K562 (cell line): ENCODE measurements around the gene CSF1R. TPM values are rescaled to one million over a fixed set of nuclear protein-coding genes. Genes with fewer than 3 reads are reported as not detected.

Experiments
- BACH1 ChIP-seq: fragments of 200-800 bp; sonication (Bioruptor generic); IDR thresholded peaks from 2 replicates; pipeline ENCODE4 v1.6.1; 2016; ENCODE audit warnings: missing genetic modification characterization, missing compliant biosample characterization
- GABPA ChIP-seq: fragments of 200-800 bp; sonication (Bioruptor generic); conservative IDR thresholded peaks from 2 replicates; pipeline ENCODE4 v1.6.1; 2016; ENCODE audit warnings: low read depth, missing genetic modification characterization, missing compliant biosample characterization
- TFAM ChIP-seq: fragments of 250-450 bp; sonication (Bioruptor Pico); conservative IDR thresholded peaks from 2 replicates; pipeline ENCODE4 v1.5.0; 2021; ENCODE audit warnings: mild to moderate bottlenecking, moderate library complexity
- polyA plus RNA-seq, 8 experiments: library from polyadenylated mRNA; depleted of rRNA in 4 of 8; stranded (reverse) in 5 of 8; unstranded in 3 of 8; fragments of >200 nt; fragmentation: Nextera tagmentation in 2 of 8; fragmentation: Illumina TruSeq in 1 of 8; extraction: Ambion mirVana in 2 of 8; extraction: Trizol in 1 of 8; gene quantifications; 2 replicates each; pipeline versions ENCODE4 v1.2.1 to v1.2.3, GENCODE V29; 2011 to 2014; ENCODE audit warnings: inconsistent platforms in 1 of 8, missing spikeins in 1 of 8
- total RNA-seq, 7 experiments: library from RNA; depleted of rRNA in 6 of 7; stranded (reverse); fragments of >200 nt in 6 of 7; fragmentation: Illumina TruSeq in 2 of 7; extraction: Trizol in 2 of 7; gene quantifications; 2 replicates each; pipeline versions ENCODE4 v1.2.1 to v1.2.3, GENCODE V29; 2011 to 2021; ENCODE audit warnings: low replicate concordance in 1 of 7
- TF ChIP-seq, protein P1 (sequence below): fragments of 450-650 bp; IDR thresholded peaks from 2 replicates; pipeline ENCODE4 v1.6.1; 2016; ENCODE audit warnings: mild to moderate bottlenecking, moderate library complexity
- TF ChIP-seq, protein P2 (sequence below): fragments of 250-450 bp; sonication (Bioruptor Pico); IDR thresholded peaks from 2 replicates; pipeline ENCODE4 v1.6.1; 2021; ENCODE audit warnings: mild to moderate bottlenecking

Gene CSF1R
- total and polyA plus RNA-seq, 9 of the 15 experiments (the other 6 are each of a cell fraction or from before 2014, with no cell fraction given): 0.03 to 0.64 (median 0.20) TPM; not detected in 6

DNA sequence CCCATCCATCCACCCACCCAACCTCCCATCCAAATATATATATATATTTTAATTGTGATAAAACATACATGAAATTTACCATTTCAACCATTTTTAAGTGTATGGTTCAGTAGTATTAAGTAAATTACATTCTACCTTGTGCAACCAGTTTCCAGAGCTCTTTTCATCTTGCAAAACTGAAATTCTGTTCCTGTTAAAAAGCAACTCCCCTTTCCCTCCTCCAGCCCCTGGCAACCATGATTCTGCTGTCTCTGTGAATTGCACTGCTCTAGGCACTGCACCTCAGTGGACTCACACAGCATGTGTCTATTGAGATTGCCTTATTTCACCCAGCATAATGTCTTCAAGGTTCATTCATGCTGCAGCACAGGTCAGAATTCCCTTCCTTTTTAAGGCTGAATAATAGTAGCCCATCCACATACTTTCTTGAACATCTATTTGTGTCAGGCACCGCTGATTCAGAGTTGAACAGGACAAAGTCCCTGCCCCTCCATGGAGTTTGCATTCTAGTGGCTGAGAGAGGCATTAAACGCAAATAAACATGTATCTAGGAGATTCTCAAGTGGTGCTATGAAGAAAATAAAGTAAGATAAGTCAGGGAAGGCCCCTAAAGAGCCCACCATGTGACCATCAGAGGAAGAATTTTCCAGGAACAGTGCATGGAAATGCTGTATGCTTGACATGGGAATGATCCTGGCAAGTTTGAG is 24.0 kb downstream of the CSF1R start (continued):
- TF ChIP-seq, protein P1, sequence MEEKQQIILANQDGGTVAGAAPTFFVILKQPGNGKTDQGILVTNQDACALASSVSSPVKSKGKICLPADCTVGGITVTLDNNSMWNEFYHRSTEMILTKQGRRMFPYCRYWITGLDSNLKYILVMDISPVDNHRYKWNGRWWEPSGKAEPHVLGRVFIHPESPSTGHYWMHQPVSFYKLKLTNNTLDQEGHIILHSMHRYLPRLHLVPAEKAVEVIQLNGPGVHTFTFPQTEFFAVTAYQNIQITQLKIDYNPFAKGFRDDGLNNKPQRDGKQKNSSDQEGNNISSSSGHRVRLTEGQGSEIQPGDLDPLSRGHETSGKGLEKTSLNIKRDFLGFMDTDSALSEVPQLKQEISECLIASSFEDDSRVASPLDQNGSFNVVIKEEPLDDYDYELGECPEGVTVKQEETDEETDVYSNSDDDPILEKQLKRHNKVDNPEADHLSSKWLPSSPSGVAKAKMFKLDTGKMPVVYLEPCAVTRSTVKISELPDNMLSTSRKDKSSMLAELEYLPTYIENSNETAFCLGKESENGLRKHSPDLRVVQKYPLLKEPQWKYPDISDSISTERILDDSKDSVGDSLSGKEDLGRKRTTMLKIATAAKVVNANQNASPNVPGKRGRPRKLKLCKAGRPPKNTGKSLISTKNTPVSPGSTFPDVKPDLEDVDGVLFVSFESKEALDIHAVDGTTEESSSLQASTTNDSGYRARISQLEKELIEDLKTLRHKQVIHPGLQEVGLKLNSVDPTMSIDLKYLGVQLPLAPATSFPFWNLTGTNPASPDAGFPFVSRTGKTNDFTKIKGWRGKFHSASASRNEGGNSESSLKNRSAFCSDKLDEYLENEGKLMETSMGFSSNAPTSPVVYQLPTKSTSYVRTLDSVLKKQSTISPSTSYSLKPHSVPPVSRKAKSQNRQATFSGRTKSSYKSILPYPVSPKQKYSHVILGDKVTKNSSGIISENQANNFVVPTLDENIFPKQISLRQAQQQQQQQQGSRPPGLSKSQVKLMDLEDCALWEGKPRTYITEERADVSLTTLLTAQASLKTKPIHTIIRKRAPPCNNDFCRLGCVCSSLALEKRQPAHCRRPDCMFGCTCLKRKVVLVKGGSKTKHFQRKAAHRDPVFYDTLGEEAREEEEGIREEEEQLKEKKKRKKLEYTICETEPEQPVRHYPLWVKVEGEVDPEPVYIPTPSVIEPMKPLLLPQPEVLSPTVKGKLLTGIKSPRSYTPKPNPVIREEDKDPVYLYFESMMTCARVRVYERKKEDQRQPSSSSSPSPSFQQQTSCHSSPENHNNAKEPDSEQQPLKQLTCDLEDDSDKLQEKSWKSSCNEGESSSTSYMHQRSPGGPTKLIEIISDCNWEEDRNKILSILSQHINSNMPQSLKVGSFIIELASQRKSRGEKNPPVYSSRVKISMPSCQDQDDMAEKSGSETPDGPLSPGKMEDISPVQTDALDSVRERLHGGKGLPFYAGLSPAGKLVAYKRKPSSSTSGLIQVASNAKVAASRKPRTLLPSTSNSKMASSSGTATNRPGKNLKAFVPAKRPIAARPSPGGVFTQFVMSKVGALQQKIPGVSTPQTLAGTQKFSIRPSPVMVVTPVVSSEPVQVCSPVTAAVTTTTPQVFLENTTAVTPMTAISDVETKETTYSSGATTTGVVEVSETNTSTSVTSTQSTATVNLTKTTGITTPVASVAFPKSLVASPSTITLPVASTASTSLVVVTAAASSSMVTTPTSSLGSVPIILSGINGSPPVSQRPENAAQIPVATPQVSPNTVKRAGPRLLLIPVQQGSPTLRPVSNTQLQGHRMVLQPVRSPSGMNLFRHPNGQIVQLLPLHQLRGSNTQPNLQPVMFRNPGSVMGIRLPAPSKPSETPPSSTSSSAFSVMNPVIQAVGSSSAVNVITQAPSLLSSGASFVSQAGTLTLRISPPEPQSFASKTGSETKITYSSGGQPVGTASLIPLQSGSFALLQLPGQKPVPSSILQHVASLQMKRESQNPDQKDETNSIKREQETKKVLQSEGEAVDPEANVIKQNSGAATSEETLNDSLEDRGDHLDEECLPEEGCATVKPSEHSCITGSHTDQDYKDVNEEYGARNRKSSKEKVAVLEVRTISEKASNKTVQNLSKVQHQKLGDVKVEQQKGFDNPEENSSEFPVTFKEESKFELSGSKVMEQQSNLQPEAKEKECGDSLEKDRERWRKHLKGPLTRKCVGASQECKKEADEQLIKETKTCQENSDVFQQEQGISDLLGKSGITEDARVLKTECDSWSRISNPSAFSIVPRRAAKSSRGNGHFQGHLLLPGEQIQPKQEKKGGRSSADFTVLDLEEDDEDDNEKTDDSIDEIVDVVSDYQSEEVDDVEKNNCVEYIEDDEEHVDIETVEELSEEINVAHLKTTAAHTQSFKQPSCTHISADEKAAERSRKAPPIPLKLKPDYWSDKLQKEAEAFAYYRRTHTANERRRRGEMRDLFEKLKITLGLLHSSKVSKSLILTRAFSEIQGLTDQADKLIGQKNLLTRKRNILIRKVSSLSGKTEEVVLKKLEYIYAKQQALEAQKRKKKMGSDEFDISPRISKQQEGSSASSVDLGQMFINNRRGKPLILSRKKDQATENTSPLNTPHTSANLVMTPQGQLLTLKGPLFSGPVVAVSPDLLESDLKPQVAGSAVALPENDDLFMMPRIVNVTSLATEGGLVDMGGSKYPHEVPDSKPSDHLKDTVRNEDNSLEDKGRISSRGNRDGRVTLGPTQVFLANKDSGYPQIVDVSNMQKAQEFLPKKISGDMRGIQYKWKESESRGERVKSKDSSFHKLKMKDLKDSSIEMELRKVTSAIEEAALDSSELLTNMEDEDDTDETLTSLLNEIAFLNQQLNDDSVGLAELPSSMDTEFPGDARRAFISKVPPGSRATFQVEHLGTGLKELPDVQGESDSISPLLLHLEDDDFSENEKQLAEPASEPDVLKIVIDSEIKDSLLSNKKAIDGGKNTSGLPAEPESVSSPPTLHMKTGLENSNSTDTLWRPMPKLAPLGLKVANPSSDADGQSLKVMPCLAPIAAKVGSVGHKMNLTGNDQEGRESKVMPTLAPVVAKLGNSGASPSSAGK: no peak
- no peak for TF ChIP-seq BACH1 (tag)
- no peak for TF ChIP-seq TFAM (CRISPR knock-in tag)
- no peak for TF ChIP-seq GABPA
- TF ChIP-seq, protein P2, sequence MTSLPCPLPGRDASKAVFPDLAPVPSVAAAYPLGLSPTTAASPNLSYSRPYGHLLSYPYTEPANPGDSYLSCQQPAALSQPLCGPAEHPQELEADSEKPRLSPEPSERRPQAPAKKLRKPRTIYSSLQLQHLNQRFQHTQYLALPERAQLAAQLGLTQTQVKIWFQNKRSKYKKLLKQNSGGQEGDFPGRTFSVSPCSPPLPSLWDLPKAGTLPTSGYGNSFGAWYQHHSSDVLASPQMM (CRISPR knock-in tag): no peak
